ENCODE results near the gene CAND2.

Gene CAND2

GRCh38 chr3:12796171-12797123 lies at the start of gene CAND2:
Gene CAND2, plus strand, starts transcription at chr3:12796680. Its CDS starts 41 bp downstream, at chr3:12796721.
- DNase-seq (ENCODE audit: low read depth, low spot score): peak; percentile 68

GRCh38 chr3:12748477-12748876 lies 48.0 kb upstream of the CAND2 start:
- DNase-seq (ENCODE audit: low read depth, low spot score): no peak

GRCh38 chr3:12750223-12750622 lies 46.3 kb upstream of the CAND2 start:
- DNase-seq (ENCODE audit: low read depth, low spot score): no peak

- no peak for DNase-seq (ENCODE audit: low read depth, low spot score)
Observed at GRCh38 chr3:12750658-12751071, 45.8 kb upstream of the CAND2 start.

GRCh38 chr3:12751571-12751970 lies 44.9 kb upstream of the CAND2 start:
- DNase-seq (ENCODE audit: low read depth, low spot score): no peak

GRCh38 chr3:12752102-12752501 lies 44.4 kb upstream of the CAND2 start:
- DNase-seq (ENCODE audit: low read depth, low spot score): no peak

- DNase-seq (ENCODE audit: low read depth, low spot score): no peak
Observed at GRCh38 chr3:12752809-12753208, 43.7 kb upstream of the CAND2 start.

- no peak for DNase-seq (ENCODE audit: low read depth, low spot score)
Observed at GRCh38 chr3:12753275-12754028, 43.0 kb upstream of the CAND2 start.

GRCh38 chr3:12754313-12754712 lies 42.2 kb upstream of the CAND2 start:
- no peak for DNase-seq (ENCODE audit: low read depth, low spot score)

GRCh38 chr3:12755754-12756153 lies 40.7 kb upstream of the CAND2 start:
- no peak for DNase-seq (ENCODE audit: low read depth, low spot score)

GRCh38 chr3:12756175-12756574 lies 40.3 kb upstream of the CAND2 start:
- DNase-seq (ENCODE audit: low read depth, low spot score): no peak

- no peak for DNase-seq (ENCODE audit: low read depth, low spot score)
Observed at GRCh38 chr3:12756635-12757034, 39.8 kb upstream of the CAND2 start.

- no peak for DNase-seq (ENCODE audit: low read depth, low spot score)
Observed at GRCh38 chr3:12758025-12758781, 38.3 kb upstream of the CAND2 start.

GRCh38 chr3:12759097-12759679 lies 37.3 kb upstream of the CAND2 start, which contains the start of gene TMEM40:
Gene TMEM40, minus strand, starts transcription at chr3:12759259. Its CDS starts 9,427 bp downstream, at chr3:12749832.
- peak; percentile 93 for DNase-seq (ENCODE audit: low read depth, low spot score)

- peak; percentile 73 for DNase-seq (ENCODE audit: low read depth, low spot score)
Observed at GRCh38 chr3:12759693-12760565, 36.6 kb upstream of the CAND2 start.

GRCh38 chr3:12764171-12764776 lies 32.2 kb upstream of the CAND2 start:
- no peak for DNase-seq (ENCODE audit: low read depth, low spot score)

GRCh38 chr3:12766541-12766940 lies 29.9 kb upstream of the CAND2 start:
- no peak for DNase-seq (ENCODE audit: low read depth, low spot score)

GRCh38 chr3:12768579-12769527 lies 27.6 kb upstream of the CAND2 start:
- peak; percentile 67 for DNase-seq (ENCODE audit: low read depth, low spot score)

- DNase-seq (ENCODE audit: low read depth, low spot score): no peak
Observed at GRCh38 chr3:12769761-12770160, 26.7 kb upstream of the CAND2 start.

Data from ELF-1 (cell line).